GM21723 (cell line): ENCODE results near the gene ETS1.
A peak's percentile ranks its signal among the peaks of the same experiment; 100 is the strongest.

Source experiments
- ATAC-seq: cut with Tn5 transposase; IDR thresholded peaks from one replicate; pipeline ENCODE4 v1.9.1; 2021; ENCODE audit warnings: mild to moderate bottlenecking, moderate library complexity; ENCODE audit not compliant: unreplicated experiment

The ETS1 gene

DNA sequence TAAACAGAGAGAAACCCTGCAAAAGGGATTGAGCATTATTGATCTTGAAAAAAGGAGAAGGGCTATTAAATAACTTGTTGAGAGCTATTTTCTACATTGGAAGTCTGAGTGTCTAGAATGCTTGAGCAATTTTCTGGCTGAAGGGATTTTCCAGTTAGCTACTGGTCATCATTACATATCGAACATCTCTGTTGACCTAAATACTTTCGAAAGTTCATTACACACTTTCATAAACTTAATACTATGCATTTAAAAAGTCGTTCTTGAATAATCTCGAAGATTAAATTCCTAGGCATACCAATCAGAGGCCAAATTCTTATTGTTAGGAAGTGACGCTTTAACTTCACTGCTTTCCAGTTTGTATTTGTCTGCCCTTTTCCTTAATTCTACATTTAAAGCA, 13.7 kb downstream of the ETS1 start:
- ATAC-seq: no peak

DNA sequence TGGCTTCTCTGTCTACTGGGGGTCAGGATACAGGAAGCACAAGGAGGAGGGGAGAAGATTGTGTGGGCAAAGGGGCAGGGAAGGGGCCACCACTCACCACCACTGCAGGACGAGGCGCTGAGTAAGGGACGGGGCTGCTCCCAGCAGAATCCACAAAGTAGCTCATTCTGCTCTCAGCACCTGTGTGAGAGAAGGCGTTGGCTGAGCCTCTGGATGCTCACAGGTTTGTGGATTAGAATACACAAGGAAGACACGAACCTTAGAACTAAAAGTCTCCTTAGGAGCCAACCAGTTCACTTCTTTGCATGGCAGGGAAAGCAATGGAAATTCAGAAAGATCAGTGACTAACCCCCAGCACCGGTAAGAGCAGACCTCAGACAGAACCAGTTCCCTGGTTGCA, 14.4 kb downstream of the ETS1 start:
- ATAC-seq: no peak

DNA sequence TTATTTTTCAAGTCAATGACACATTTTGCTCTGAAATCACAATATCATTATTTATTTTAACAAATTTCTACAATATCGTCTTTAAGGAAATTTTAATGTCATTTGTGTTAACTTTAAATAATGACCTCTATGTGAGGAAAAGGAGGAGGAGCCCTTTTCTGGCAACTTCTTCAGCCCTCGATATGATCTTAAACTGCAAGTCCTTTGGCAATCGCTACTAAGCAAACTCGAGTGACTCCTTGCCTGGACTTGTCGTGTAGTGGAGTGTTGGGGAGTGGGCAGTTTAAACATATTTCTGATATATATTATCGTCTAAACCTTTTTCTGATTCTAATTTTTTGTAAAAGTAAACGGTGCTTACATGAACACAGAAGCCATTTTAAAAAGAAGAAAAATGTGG, 16.7 kb downstream of the ETS1 start:
- no peak for ATAC-seq

DNA sequence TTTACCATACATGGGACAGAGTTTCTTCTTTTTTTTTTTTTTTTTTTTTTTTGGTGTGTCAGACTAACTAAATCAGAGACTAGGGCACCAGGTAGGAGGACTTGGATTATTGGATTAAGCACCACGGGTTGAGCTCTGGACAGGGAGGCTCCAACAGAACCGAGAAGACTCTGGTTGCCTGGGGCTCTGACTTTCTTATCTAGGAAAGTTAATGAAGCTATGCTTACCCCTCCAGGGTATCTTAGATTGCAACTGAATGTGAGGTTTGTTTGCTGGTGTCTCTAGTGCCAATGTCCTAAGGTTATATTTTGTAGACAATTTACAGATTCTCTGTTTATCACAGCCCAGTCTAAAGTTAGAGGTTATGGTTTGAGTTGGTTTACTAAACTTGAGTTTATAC, 18.1 kb downstream of the ETS1 start:
- no peak for ATAC-seq

DNA sequence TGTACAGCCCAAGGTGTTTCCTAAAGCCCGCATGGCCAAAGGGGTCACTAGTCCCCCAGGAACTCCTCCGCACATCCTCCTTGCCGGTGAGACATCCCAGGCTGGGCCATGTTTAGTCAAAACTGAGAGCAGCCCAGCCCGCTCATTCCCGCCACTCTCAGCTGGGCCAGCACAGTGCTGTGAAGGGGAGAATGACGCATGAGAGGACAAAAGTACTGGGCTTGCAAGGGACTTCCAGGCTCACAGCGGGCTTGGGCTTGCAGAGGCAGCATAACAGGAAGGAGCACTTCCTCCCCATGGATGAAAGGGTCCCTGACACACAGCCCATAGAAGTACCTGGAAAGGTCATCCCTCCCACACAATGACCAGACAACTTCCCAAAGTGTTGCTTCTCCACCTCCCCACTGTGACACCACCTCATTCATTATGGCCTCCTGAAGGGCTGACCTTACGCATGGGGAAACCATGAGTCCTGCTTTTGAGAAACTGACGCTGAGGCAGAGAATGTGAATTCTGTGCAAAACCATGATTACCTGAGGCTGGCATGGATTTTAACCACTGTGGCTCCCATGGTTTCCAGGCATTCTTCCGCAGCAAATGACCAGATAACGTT, 19.1 kb downstream of the ETS1 start:
- ATAC-seq: no peak

DNA sequence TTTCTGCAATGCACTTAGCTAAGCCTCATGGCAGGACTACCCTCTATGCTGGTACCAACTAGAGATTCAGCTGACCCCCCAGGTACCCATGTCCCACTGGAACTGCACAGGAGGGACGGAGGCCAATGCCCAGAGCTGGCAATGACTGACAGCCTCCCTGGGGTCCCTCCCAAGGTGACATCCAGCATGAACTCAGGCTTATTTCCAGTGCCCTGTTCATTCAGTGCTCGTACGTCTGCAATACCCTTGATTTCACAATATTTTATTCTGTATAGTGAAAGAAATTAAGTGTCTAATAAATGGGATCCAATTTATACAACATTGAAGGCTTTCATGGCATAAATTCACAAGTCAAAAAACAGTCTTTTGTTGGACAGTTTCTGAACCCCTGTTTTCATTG, 20.2 kb downstream of the ETS1 start:
- no peak for ATAC-seq

DNA sequence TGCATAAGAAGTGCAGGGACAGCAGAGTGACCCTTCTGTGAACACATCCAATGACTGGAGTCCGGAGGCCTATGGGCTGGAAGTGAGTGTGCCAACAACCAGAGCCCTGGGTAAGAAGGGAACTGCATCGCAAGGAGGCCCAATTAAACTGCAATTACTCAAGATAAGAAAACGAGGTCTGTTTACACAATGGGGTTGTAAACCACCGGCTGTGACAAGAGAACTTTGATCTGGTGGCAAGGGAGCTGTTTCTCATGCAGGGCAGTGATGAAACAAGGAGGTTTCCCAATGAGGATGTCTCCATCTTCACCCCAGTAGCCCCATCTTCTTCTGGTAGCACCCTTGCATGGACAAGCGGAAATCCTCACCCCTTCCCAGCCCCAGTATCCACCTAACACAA, 21.5 kb downstream of the ETS1 start:
- no peak for ATAC-seq

DNA sequence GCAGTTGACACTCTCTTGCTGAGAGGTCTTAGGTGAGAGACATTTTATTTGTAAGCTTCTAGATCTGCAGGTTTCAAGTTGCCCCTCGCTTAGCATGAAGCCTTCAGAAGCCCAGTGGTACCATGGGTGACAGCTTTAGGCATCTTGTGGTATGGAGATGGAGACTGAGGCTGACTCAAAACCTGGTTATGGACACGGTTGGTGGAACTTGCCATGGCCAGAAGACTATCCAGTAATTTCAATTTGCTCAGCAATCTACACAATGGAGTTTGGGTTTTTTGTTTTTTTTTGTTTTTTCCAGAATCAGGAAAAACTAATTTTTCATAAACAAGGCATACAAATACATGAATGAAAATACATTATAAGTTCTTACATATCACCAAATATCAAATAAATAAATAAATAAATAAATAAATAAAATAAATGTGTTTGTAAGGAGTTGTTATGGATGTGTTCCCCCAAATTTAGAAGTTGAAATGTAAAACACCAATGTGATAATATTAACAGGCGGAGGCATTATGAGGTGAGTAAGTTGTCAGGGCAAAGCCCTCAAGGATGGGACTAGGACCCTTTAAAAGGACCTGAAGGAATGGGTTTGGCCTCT, 22.6 kb downstream of the ETS1 start:
- no peak for ATAC-seq

DNA sequence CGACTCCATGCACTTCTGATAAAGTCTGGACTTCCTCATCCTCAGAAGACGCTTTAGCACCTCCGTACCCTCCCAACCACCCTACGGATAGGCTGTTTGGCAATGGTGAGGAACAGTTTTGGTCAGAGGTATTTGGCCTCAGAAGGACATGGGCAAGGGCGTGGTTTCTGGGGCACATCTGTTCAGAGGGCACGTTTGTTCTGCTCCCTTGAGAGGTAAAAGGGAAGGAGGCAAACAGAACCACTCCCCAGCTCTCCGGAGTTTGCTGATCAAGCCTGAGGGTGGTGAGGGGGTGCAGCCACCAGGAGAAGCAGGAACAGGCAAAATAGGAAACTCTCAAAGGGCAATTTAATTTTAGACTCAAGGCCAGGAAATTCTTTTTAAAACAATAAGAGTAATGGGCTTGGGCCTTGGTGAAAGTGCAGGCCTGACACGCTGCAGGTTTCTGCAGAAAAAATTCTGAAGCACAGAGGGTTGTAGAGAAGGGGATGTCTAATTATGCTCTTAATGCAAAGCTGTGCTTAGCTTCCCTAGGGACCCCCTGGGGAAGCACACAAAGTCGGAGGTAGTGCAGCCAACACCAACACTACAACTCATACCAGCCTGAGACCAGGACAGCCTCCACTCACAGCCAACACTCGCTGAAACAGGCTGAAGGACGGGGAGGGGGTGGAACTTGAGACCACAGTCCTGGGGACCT, 23.3 kb downstream of the ETS1 start:
- no peak for ATAC-seq

DNA sequence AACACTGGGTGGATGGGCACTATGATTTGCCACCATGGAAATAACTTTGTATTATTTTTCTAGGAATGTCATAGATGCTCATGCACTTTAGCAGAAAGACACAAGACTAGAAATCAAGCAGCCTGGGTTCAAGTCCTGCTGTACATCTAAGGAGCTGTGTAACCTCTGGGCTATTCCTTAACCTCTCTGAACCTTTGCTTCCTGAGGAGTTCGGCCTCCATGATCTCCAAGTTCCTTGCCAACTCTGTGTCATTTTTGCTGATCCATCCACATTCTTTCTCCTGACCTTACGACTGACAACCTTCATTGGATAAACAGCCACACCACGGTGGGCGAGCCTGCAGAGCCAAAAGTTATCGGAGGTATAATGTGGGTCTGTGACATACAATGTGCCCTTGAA, 24.1 kb downstream of the ETS1 start:
- ATAC-seq: no peak

DNA sequence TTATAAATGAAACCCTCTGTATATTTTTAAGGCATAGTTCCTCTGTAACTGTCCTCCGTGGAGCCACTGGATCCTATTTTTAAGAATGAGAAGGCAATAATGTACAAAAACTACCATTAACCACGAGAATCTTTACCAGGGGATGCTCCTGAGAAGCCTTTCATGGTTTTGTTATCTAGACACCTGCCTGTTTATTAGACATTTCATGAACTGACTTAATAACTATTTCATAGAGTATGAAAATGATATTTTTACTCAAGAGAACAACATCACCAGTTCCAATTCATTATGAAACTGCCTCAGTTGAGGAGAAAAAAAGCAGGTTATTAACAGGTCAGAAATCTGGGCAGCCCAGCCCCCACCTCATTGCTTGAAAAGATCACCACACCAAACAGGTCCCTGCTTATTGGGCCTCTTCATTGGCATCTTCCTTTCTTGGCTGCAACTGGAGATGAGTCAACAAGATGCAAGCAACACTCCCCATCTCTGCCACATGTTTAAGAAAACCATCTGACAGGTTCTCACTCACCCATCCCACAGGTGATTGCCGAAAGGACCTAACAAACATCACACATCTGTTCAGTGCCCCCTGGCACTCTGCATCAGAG, 27.8 kb downstream of the ETS1 start:
- ATAC-seq: peak; percentile 47

DNA sequence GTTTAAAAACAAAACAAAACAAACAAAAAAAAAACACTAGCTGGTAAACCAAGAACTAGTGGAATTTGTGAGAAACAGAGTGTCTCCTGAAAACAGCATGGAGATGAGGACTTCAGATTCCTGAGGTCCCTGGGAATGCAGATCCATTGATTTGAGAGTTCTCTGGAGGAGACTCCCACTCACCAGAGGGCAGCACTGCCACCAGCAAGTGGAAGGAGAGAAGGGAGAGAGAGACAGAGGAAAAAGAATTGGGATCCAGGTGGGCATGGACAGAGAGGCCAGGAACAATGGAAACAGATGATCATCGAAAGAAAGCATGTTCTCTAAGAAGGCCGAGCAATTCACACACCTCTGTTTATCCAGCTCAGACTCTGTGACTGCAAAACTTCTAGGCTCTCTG, 31.8 kb downstream of the ETS1 start:
- no peak for ATAC-seq

DNA sequence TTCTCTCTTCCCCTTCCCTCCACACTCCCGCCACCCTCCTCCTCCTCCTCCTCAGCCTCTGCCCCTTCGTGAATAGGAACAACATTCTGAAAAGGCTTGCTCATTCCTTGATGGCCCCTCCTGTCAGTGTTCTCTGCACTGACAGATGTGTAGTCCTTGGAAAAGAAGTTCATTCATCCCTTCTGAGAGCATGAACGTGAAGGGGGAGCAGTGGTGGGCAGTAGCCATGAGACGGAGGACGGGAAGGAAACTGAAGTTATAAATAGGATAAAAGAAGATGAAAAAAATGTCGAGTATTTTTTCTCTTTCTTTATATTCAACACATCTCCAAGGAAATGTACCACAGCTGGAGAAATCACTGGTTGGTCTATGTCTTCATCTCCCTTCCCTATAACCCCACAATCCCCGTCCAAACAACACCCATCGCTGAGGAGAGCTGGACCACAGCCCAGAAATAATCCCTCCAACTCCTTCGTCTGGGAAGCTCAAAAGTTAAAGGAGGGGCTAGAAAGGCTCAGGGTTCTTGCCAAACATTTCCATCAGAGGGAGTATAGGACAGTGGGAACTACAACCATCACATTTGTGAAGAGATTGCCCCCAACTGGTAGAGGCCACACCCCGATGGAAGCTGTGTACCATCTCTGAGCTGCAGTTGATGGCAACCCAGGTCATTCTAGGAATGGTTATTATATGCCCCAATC, 33.5 kb downstream of the ETS1 start:
- no peak for ATAC-seq

DNA sequence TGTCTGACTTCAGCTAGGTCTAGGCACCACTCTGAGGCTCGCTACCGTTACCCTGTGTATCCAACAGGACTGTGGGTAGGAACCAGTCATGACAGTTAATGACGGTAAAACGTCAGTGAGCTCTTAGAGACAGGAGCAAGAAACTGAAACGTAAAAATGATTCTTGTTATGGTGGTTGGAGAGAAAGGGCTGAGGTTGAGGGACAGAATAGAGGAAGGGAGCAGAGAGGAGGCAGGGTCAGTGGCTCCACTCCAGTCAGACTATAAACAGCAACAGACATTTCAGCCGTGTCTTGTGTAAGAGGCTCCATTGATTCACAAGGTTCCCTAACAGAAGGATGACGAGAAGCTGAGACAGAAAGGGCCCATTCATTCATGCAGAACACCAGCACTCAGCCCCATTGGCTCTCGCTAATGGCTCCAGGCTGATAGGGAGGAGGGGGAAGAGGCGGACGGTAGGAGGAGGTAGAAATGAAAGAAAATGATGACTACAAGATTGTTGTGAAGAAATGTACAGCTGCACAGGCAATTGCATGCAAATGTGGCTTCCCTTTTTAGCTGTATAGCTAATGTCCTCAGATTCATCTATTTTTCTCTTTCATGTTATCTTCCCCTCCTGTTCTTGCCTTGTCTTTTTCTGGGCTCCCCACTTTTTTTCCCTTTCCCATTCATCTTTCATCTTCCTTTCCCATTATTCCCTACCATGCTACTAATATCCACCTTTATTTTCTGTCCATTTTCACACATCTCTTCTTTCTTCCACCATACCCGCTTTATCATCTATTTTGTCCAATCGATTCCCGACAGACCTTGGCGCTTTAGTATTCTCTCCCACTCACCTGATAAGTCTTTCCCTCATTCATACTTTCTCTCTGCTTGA, 34.3 kb downstream of the ETS1 start:
- ATAC-seq: peak; percentile 62

DNA sequence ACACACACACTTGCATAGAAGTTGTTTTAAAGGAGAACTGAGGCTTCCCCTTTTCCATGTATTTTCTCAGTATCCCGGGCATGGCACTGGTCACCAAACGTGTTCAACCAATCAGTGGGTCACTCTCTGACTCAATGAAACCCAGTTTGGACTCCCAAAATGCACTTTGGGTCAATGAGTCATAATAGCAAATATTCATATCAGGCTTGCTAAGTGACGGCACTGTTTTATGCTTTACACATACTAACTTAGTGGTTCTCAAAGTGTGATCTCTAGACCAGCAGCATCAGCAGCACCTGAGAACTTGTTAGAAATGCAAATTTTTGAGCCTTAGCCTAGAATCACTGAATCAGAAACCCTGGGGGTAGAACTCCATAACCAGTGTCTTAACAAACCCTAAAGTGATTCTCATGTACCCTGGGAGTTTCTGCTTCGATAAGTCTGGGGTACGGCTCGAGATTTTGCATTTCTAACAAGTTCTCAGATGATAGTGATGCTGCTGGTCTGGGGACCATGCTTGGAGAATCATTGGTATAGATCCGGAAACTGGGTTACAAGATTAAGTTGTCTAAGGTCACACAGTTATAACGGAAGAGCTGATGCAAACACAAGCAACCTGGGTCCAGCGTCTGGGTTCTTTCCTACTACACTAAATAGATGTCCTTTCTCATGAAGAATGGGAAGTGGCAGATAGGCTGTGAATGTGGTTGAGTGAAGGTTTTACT, 35.6 kb downstream of the ETS1 start:
- ATAC-seq: peak; percentile 60

DNA sequence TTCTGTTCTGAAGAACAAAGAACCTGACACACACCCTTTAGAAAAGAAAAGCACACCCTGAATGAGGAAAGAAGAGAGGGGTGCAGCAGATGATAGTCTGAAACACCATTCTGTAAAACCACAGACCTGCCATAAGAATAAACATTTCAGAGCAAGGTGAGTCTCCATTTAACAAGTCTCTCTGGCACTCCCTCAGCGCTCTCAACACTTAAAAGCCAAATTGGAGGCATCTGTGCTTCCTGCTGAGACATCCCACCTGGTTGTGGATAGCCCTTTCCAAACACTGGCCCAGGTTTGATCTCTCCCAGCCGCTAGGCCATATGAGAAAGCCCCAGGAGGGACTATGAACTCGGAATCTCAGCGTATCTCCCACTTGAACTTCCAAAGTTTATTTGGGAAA, 36.3 kb downstream of the ETS1 start:
- ATAC-seq: no peak

DNA sequence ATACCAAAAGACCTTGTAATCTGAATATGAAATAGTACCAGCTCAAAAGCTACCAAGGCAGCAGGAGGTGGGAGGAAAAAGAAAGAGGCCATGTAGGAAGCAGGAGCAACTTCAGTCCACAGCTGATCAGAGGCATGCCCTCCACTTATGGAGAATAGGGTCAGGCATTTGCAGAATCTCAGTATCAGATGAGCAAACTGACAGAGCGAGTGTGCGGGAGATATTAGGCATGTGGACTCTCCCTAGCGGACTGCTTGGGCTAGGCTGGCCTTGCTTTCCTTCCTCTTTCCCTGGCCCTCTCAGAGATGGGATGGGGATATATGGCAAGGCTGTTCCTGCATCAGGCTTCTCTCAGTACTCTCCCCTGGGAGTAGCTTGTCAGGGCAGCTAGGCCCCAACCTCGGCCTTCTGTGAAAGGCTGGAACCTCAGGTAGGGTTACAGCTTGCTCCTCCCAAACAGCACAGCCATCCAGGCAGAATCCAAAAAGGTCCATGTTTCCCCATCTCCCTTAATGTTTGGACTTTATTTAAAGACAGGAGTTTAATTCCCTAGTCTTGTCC, 37.0 kb downstream of the ETS1 start:
- ATAC-seq: no peak

DNA sequence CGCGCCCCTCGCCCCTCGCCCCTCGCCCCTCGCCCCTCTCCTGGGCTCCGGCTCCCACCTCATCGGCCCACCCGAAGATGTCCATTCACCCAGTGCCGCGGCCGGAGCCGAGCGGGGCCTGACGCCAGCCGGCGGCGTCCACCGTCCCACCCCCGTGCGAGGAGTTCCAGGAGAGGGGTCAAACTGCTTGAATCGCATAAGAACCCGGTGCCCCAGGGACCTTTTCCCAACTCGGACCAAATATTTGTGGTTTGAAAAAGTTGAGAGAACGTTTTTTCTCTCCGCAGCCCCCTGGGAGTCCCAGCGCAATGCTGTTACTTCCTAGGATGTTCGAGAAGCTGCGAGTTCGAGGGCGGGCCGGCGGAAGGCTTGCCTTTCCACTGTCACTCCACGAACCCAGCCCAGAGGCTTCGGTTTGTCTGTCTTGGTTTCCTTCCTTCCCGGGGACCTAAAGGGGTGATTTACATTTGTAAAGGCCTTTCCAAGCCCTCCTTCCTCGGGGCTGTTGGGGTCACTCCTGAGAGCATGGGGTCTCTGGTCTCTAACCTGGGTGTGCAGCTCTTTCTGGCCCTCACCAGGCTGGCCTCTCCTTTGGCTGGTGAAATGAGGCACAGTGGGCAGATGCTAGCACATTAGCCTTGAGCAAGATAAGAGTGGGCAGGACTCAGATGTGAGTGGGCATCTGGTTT, 38.0 kb downstream of the ETS1 start:
- ATAC-seq: no peak

DNA sequence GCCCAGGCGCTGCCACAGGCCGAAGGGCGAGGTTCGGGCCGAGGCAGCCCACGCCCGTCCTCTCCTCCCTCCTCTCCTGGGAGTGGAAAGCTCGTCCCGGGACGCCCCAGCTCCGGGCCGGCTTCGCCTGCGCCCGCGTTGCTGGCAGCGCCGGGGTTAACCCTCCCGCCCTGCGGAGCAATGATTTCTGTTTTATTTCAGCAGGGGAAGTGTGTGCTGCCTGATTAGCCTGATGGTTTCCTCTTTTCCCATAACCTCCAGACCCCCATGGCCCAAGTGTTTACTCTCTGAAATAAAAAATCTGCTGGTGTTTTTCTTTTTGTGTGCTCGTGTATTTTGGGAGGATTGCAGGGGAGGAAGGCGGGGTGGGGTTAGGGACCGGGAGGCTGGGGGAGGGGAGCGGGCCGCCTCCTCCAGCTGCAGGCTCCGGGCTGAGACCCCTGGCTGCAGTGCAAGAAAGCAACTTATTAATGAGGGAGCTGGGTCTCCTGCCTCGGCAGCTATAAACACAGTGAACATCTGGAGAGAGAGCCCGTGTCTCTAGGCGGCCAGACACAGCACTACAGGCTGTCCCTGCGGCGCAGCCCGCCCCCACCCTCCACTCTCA, 38.6 kb downstream of the ETS1 start:
- no peak for ATAC-seq
